Adipocyte (in vitro differentiated cells): ENCODE measurements around the gene RFX8.

ENCODE experiments used
- DNase-seq: peaks from one replicate; pipeline ENCODE4 v3.0.0-alpha.2; 2015; ENCODE audit warnings: low read depth
- H3K27me3 ChIP-seq: replicated peaks from 2 replicates; pipeline ENCODE4 v1.7.0; 2013; ENCODE audit warnings: mild to moderate bottlenecking, low read length, moderate library complexity; ENCODE audit not compliant: control insufficient read depth, insufficient read depth
- H3K36me3 ChIP-seq: 2 replicates; pipeline ENCODE4 v1.7.0; 2013; ENCODE audit warnings: low read length, mild to moderate bottlenecking, moderate library complexity; ENCODE audit not compliant: control insufficient read depth, insufficient read depth, severe bottlenecking
- H3K4me1 ChIP-seq: 2 replicates; pipeline ENCODE4 v1.7.0; 2013; ENCODE audit warnings: mild to moderate bottlenecking, low read length, moderate library complexity; ENCODE audit not compliant: control insufficient read depth, insufficient read depth
- H3K4me3 ChIP-seq: 2 replicates; pipeline ENCODE4 v1.7.0; 2013; ENCODE audit warnings: mild to moderate bottlenecking, low read length, moderate library complexity
- H3K9ac ChIP-seq: 2 replicates; pipeline ENCODE4 v1.7.0; 2013; ENCODE audit warnings: mild to moderate bottlenecking, low read length, moderate library complexity
- H3K9me3 ChIP-seq: 2 replicates; pipeline ENCODE4 v1.7.0; 2013; ENCODE audit warnings: mild to moderate bottlenecking, low read length, moderate library complexity; ENCODE audit not compliant: control insufficient read depth

Gene RFX8

DNA sequence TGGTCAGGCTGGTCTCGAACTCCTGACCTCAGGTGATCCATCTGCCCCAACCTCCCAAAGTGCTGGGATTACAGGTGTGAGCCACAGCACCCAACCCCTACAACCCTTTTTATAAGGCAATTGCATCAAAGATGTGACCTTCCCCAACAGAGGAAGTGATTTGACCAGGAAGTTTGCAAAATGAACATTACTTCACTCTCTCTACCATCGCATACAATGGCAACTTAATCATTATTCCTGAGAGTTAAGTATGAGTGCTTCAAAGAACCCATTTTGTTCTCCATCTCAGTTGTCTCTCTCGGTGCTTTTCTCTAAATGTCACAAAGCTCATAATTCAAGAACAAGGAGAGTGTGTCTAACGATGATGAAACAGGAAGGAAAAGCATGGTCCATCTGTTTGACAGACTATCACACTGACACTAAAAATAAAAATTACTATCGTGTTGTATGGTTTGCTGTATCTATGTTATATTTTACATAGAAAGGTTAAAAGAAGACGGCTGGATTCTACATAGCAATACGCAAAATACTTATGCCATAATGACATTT, 69.5 kb downstream of the RFX8 start:
- no peaks in the 10 kb centered on the region for H3K36me3 ChIP-seq
- no peak for DNase-seq
- H3K4me3 ChIP-seq: no peak overlapping the region
- no peaks in the 10 kb centered on the region for H3K4me1 ChIP-seq
- H3K27me3 ChIP-seq: no peaks in the 10 kb centered on the region
- H3K9me3 ChIP-seq: no peaks in the 10 kb centered on the region
- no peak overlapping the region for H3K9ac ChIP-seq

GRCh38 chr2:101403745-101404144, 71.2 kb downstream of the RFX8 start:
- Histone ChIP-seq H3K4me1 (no peaks in the 10 kb centered on the region), H3K27me3 (no peaks in the 10 kb centered on the region), H3K4me3 (no peak overlapping the region), H3K9ac (no peak overlapping the region), H3K9me3 (no peaks in the 10 kb centered on the region), H3K36me3 (no peaks in the 10 kb centered on the region)
- DNase-seq: no peak

DNA sequence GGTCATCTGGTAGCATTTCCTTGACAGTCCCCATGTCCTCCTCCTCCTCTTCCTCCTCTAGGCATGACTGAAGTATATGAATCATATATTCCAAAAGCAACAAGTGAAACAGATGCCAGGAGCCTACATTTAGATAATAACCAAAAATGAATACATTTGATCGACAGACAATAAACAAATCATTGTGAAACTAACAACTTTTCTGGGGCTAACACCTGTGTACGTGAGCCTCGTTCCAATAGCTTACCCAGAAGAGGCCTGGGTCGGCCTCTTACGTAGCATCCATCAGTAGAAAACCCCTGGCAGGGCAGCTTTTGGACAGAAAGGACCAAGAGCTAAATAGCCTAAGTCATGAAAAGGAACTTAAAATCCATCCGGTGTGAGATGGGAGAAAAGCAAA, 72.3 kb downstream of the RFX8 start:
- no peak for DNase-seq
- no peak overlapping the region for H3K9ac ChIP-seq
- no peak overlapping the region for H3K4me3 ChIP-seq
- no peaks in the 10 kb centered on the region for H3K36me3 ChIP-seq
- no peaks in the 10 kb centered on the region for H3K9me3 ChIP-seq
- no peaks in the 10 kb centered on the region for H3K4me1 ChIP-seq
- no peaks in the 10 kb centered on the region for H3K27me3 ChIP-seq

GRCh38 chr2:101401906-101402305, 73.0 kb downstream of the RFX8 start:
- no peak for DNase-seq
- Histone ChIP-seq H3K4me3 (no peak overlapping the region), H3K4me1 (peaks cover under 1% of the 10 kb centered on the region), H3K36me3 (no peaks in the 10 kb centered on the region), H3K9ac (no peak overlapping the region), H3K9me3 (no peaks in the 10 kb centered on the region), H3K27me3 (no peaks in the 10 kb centered on the region)

DNA sequence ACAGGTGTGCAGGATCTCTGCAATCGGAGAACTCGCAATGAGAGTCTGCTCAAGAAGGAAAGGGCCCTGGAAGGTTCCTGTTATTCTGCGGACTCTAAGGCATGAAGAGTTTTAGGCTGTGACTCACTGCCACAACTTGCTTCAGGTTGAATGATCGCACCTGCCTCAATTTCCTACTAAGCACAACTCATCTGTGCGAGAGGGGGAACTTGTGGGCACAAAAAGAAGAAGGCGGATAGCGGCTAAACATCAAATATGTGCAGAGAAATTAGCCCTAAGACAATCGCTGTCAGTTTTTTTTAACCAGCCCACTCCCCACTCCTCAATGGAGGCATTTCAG, 73.6 kb downstream of the RFX8 start:
- Histone ChIP-seq H3K9ac (no peak overlapping the region), H3K9me3 (no peaks in the 10 kb centered on the region), H3K27me3 (no peaks in the 10 kb centered on the region), H3K36me3 (no peaks in the 10 kb centered on the region), H3K4me3 (no peak overlapping the region), H3K4me1 (peaks cover 5% of the 10 kb centered on the region)
- DNase-seq: no peak

DNA sequence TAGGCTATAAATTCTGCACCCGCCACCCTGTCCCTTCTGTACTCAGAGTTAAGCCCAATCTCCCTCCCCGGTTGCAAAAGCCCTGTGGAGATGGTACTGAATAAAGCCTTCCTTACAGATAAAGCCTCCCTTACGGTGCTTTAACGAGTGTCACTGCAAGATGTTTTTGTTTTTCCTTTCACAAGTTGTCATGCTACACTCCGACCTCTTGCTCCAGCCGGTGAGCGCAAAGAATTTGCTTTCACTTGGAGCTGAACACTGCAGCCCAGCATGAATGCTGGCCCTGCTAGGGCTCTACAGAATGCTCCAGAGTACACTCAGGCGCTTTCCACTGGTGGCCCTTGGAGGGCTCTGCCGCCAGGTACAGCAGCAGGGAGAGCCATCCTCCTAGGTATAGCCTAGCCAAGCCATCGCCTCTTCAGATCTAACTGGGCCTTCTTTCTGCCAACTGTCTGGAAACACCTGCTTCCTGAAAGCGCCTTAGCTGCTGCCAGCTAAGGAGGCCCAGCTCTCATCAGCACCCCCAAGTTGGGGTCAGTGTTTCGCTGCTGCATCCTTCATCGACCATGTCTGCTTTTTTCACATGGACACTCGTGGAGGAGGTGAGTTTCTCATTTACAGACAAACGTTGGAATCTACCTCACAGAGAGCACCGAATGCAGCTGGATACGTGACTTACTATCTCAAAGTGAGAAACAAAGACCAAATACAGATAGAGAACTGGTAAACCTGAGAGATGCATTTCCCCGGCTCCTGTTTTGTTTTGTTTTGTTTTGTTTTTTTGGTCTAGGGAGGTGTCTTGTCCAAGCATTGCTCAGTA, 74.2 kb downstream of the RFX8 start:
- H3K4me1 ChIP-seq: peaks cover 11% of the 10 kb centered on the region
- DNase-seq: no peak

DNA sequence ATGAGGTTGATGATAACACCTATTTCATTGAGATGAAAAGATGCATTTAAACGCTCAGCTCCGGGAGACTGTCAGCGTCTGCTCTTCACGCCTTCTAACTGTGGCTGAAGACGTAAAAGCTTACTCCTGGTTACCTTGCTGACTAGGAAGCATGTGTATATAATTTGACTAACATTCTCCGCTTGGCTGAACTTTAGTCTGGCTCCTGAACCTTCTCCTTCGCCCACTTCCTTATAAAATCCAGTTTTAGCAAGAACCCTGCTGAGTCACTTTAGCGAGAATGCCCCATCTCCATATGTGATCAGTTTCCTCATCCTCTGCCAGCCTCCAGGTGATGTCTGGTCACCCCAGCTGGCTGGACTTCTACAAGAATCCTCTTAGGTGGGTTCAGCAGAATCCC, 74.9 kb downstream of the RFX8 start:
- Histone ChIP-seq H3K4me1 (peaks cover 13% of the 10 kb centered on the region), H3K4me3 (no peak overlapping the region), H3K27me3 (no peaks in the 10 kb centered on the region), H3K36me3 (no peaks in the 10 kb centered on the region), H3K9ac (no peak overlapping the region), H3K9me3 (no peaks in the 10 kb centered on the region)
- peak; percentile 20 for DNase-seq

More for the DNA sequence above, 74.2 kb downstream of the RFX8 start:
- H3K4me3 ChIP-seq: no peak overlapping the region
- H3K36me3 ChIP-seq: no peaks in the 10 kb centered on the region
- H3K9ac ChIP-seq: no peak overlapping the region
- H3K9me3 ChIP-seq: no peaks in the 10 kb centered on the region
- no peaks in the 10 kb centered on the region for H3K27me3 ChIP-seq

DNA sequence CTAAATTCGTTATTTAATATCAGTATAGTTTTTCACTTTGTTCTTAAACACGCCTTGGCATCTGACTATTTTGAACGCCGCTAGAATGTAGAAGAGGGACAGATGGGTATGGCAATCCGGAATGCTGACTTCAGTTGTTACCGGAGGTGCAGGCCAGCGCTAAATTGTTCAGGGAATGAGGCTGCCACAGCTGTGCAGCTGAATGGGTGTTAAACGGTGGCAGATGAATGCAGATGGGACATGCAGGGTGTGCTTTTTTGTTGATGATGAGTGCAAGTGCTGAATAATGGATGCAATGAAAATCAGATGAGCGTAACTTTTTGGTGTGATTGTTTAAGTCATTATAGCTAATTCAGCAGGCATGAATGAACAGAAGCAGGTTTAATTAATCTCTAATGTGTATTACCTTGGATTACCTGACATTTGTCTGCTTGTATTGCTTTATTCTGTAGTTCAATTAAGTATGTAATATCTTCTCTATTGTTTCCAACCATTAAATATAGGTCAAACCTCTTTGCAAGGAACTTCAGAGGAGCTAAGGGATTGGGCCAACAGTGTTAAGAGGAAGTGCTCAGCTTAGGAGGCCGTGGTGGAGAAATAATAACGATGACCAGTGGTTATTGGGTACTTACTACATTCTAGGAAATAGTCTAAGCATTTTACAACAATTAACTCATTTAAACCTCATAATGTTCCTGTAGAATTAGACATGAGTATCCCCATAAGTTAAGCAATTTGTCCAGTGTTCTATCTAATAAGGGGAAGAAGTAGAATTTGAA, 75.7 kb downstream of the RFX8 start:
- Histone ChIP-seq H3K27me3 (no peaks in the 10 kb centered on the region), H3K9ac (no peak overlapping the region), H3K36me3 (no peaks in the 10 kb centered on the region), H3K4me1 (peaks cover 13% of the 10 kb centered on the region), H3K9me3 (no peaks in the 10 kb centered on the region), H3K4me3 (no peak overlapping the region)
- no peak for DNase-seq

GRCh38 chr2:101398116-101398821, 76.6 kb downstream of the RFX8 start:
- no peaks in the 10 kb centered on the region for H3K9me3 ChIP-seq
- no peaks in the 10 kb centered on the region for H3K36me3 ChIP-seq
- no peak overlapping the region for H3K9ac ChIP-seq
- no peak overlapping the region for H3K4me3 ChIP-seq
- H3K4me1 ChIP-seq: peaks cover 13% of the 10 kb centered on the region
- no peak for DNase-seq
- no peaks in the 10 kb centered on the region for H3K27me3 ChIP-seq

DNA sequence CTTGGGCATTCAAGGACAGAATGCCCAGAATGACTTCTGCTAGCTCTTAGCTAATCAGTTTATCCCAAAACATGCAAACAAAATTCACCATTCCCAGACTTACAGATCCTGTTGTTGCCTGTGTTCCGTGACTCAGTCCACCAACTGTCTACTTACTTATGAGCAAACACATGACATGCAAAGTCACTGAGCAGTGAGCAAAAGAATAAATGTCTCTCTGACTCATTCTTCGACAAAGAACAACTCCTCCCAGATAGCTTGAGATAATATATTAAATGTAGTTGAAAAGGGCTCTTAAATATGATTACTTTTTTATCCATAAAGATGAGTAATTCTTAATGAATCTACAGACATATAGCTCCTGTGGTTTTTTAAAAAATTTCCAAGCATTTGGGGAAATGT, 78.6 kb downstream of the RFX8 start:
- peak; percentile 89 for DNase-seq
- Histone ChIP-seq H3K9ac (peak overlapping the region; percentile 11), H3K27me3 (no peaks in the 10 kb centered on the region), H3K36me3 (no peaks in the 10 kb centered on the region), H3K9me3 (no peaks in the 10 kb centered on the region), H3K4me3 (no peak overlapping the region), H3K4me1 (peaks cover 13% of the 10 kb centered on the region)
